HEK293 (cell line): Measurements from ENCODE around the gene CSRP1.

Experiments
- BCL11A ChIP-seq: fragments of 450-650 bp; formaldehyde crosslinking; IDR thresholded peaks from 2 replicates; pipeline ENCODE4 v1.5.1; 2016; ENCODE audit warnings: low read depth, missing biosample characterization, missing genetic modification characterization
- PBX3 ChIP-seq: sonication (generic); formaldehyde crosslinking; IDR thresholded peaks from 2 replicates; pipeline ENCODE4 v1.8.1; 2022; ENCODE audit warnings: mild to moderate bottlenecking, moderate library complexity, missing genetic modification reagents
- ZFP37 ChIP-seq: fragments of 450-650 bp; formaldehyde crosslinking; IDR thresholded peaks from 2 replicates; pipeline ENCODE4 v1.5.1; 2016; ENCODE audit warnings: missing biosample characterization, missing genetic modification characterization
- ZNF350 ChIP-seq: fragments of 450-650 bp; formaldehyde crosslinking; IDR thresholded peaks from 2 replicates; pipeline ENCODE4 v1.5.0; 2017; ENCODE audit warnings: missing biosample characterization, mild to moderate bottlenecking, missing genetic modification characterization
- TF ChIP-seq, protein P1 (sequence below): fragments of 450-650 bp; formaldehyde crosslinking; IDR thresholded peaks from 2 replicates; pipeline ENCODE4 v1.5.1; 2016; ENCODE audit warnings: missing biosample characterization, missing genetic modification characterization

- TF ChIP-seq, protein P1, sequence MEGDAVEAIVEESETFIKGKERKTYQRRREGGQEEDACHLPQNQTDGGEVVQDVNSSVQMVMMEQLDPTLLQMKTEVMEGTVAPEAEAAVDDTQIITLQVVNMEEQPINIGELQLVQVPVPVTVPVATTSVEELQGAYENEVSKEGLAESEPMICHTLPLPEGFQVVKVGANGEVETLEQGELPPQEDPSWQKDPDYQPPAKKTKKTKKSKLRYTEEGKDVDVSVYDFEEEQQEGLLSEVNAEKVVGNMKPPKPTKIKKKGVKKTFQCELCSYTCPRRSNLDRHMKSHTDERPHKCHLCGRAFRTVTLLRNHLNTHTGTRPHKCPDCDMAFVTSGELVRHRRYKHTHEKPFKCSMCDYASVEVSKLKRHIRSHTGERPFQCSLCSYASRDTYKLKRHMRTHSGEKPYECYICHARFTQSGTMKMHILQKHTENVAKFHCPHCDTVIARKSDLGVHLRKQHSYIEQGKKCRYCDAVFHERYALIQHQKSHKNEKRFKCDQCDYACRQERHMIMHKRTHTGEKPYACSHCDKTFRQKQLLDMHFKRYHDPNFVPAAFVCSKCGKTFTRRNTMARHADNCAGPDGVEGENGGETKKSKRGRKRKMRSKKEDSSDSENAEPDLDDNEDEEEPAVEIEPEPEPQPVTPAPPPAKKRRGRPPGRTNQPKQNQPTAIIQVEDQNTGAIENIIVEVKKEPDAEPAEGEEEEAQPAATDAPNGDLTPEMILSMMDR (tag by site-specific recombination): no peak
- TF ChIP-seq ZFP37 (tag by site-specific recombination) (no peak), PBX3 (CRISPR knock-in tag) (no peak), ZNF350 (tag by site-specific recombination) (no peak), BCL11A (tag by site-specific recombination) (no peak)
These were observed 47.3 kb upstream of the CSRP1 start for GRCh38 chr1:201554190-201554600.
